Mammary epithelial cell (primary cell): ENCODE data around the gene SOD3.

ENCODE experiments used
- CTCF ChIP-seq, 2 donors: IDR thresholded peaks in 1 of 2; conservative IDR thresholded peaks in 1 of 2; 2 replicates each; pipeline ENCODE4 v1.5.1; 2011 to 2012; ENCODE audit warnings: inconsistent platforms in 2 of 2, low read length in 2 of 2, mild to moderate bottlenecking in 2 of 2, control low read depth in 1 of 2, low read depth in 1 of 2; ENCODE audit not compliant: insufficient read depth in 1 of 2; ENCODE audit errors: extremely low read depth in 1 of 2
- EZH2 ChIP-seq: IDR thresholded peaks from 2 replicates; pipeline ENCODE4 v1.6.1; 2012; ENCODE audit warnings: low read length, inconsistent platforms, borderline replicate concordance

GRCh38 chr4:24780936-24781495, 14.4 kb upstream of the SOD3 start:
- no peak for TF ChIP-seq CTCF (conservative IDR thresholded peaks at IDR 0.05 in 1 of 2, IDR thresholded peaks at IDR 0.05 in 1 of 2; ENCODE audit: extremely low read depth in 1 of 2, insufficient read depth in 1 of 2, low read depth in 1 of 2, low read length in 2 of 2)
- TF ChIP-seq EZH2 = no peak
